Right atrium auricular region (tissue), 2 donors: ENCODE results near the gene TTC28. TPM values are rescaled to one million over a fixed set of nuclear protein-coding genes. Genes with fewer than 3 reads are reported as not detected.
"Not testable (repeated sequence)": the region's sequence is repeated elsewhere in the genome, so short reads cannot be mapped to it uniquely, and the experiment has no call there.

ENCODE experiments used
- DNase-seq: peaks from one replicate; pipeline ENCODE4 v3.0.0-alpha.2; 2019; ENCODE audit warnings: low spot score
- H3K27ac ChIP-seq, 2 donors: fragments of 200-600 bp; sonication (generic); 1 replicate in 1 of 2; 2 replicates in 1 of 2; pipeline ENCODE4 v1.5.1; 2016 to 2019
- H3K27me3 ChIP-seq, 2 donors: fragments of 200-600 bp; sonication (generic); one replicate each; pipeline versions ENCODE4 v1.5.1 to v1.6.0; 2017 to 2019
- H3K36me3 ChIP-seq: fragments of 200-600 bp; sonication (generic); one replicate; pipeline ENCODE4 v1.5.1; 2016
- H3K4me1 ChIP-seq, 2 donors: fragments of 200-600 bp; sonication (generic); one replicate each; pipeline versions ENCODE4 v1.5.1 to v1.6.0; 2017 to 2019
- H3K4me3 ChIP-seq, 2 donors: fragments of 200-600 bp; sonication (generic); 1 replicate in 1 of 2; 2 replicates in 1 of 2; pipeline ENCODE4 v1.5.1; 2017 to 2019; ENCODE audit warnings: mild to moderate bottlenecking in 1 of 2, moderate library complexity in 1 of 2
- H3K9me3 ChIP-seq, 2 donors: fragments of 200-600 bp; sonication (generic); one replicate each; pipeline ENCODE4 v1.5.1; 2019
- total RNA-seq, 2 donors: library from RNA; depleted of rRNA; stranded (reverse); fragments of >200 nt; gene quantifications; one replicate each; pipeline ENCODE4 v1.1.0, GENCODE V29; 2016
- TF ChIP-seq, protein P1 (sequence below), 2 donors: fragments of 200-600 bp; sonication (generic); IDR thresholded peaks; one replicate each; pipeline ENCODE4 v1.5.1; 2019; ENCODE audit warnings: antibody characterized with exemption in 2 of 2

The TTC28 gene
- total RNA-seq, 2 donors from 2014 or later, result 22.1 to 22.3 TPM

DNA sequence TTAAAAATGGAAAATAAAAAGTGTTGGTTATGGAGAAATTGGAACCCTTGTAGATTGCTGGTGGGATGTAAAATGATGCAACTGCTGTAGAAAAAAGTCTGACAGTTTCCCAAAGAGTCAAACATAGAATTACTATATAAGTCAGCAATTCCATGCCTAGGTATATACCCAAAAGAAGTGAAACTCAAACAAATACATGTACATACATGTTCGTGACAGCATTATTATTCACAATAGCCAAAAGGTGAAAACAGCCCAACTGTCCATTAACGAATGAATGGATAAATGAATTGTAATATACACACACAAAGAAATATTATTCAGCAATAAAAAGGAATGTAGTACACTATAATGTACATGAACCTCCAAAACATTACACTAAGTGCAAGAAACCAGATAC, 116.0 kb downstream of the TTC28 start:
- TF ChIP-seq, protein P1, sequence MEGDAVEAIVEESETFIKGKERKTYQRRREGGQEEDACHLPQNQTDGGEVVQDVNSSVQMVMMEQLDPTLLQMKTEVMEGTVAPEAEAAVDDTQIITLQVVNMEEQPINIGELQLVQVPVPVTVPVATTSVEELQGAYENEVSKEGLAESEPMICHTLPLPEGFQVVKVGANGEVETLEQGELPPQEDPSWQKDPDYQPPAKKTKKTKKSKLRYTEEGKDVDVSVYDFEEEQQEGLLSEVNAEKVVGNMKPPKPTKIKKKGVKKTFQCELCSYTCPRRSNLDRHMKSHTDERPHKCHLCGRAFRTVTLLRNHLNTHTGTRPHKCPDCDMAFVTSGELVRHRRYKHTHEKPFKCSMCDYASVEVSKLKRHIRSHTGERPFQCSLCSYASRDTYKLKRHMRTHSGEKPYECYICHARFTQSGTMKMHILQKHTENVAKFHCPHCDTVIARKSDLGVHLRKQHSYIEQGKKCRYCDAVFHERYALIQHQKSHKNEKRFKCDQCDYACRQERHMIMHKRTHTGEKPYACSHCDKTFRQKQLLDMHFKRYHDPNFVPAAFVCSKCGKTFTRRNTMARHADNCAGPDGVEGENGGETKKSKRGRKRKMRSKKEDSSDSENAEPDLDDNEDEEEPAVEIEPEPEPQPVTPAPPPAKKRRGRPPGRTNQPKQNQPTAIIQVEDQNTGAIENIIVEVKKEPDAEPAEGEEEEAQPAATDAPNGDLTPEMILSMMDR (IDR thresholded peaks at IDR 0.05), result no peak
- H3K9me3 ChIP-seq, result no peaks in the 10 kb centered on the region
- H3K27me3 ChIP-seq, result no peaks in the 10 kb centered on the region
- H3K27ac ChIP-seq, result no peak overlapping the region
- no peaks in the 10 kb centered on the region for H3K36me3 ChIP-seq
- no peak for DNase-seq
- no peak overlapping the region for H3K4me3 ChIP-seq
- no peaks in the 10 kb centered on the region for H3K4me1 ChIP-seq

DNA sequence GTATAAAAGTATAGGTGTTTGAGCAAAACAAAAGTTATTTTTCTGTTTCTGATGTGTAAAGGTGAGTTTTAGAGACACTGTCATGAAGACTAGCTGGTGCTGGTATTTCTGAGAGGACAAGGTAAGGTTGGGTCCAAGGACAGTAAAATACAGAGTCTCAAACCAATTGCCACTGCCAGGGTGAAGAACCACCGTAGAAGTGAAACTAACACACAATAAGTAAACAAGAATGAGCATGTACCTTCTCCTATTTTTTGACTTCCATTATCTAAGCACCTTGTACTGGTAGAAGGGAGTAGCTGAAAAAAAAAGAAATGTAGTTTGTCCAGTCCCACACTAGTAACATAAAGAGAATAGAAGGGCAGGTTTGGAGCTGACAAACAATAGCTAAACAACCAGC, 117.3 kb downstream of the TTC28 start:
- TF ChIP-seq, protein P1 (IDR thresholded peaks at IDR 0.05), result no peak
- H3K9me3 ChIP-seq, result no peaks in the 10 kb centered on the region

DNA sequence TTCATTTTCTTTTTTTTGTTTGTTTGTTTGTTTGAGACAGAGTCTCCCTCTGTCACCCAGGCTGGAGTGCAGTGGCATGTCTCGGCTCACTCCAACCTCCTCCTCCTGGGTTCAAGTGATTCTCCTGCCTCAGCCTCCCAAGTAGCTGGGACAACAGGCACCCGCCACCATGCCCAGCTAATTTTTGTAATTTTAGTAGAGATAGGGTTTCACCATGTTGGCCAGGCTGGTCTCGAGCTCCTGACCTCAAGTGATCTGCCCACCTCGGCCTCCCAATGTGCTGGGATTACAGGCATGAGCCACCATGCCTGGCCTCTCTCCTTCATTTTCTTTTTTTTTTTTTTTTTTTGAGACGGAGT, 118.9 kb downstream of the TTC28 start:
- not testable (repeated sequence) for H3K36me3 ChIP-seq, H3K27ac ChIP-seq, H3K9me3 ChIP-seq, DNase-seq, H3K4me1 ChIP-seq, H3K4me3 ChIP-seq, H3K27me3 ChIP-seq

More for the DNA sequence above, 117.3 kb downstream of the TTC28 start:
- H3K36me3 ChIP-seq, result no peaks in the 10 kb centered on the region
- H3K27ac ChIP-seq, result no peak overlapping the region
- no peak overlapping the region for H3K4me3 ChIP-seq
- no peaks in the 10 kb centered on the region for H3K27me3 ChIP-seq
- DNase-seq, result no peak
- no peaks in the 10 kb centered on the region for H3K4me1 ChIP-seq

DNA sequence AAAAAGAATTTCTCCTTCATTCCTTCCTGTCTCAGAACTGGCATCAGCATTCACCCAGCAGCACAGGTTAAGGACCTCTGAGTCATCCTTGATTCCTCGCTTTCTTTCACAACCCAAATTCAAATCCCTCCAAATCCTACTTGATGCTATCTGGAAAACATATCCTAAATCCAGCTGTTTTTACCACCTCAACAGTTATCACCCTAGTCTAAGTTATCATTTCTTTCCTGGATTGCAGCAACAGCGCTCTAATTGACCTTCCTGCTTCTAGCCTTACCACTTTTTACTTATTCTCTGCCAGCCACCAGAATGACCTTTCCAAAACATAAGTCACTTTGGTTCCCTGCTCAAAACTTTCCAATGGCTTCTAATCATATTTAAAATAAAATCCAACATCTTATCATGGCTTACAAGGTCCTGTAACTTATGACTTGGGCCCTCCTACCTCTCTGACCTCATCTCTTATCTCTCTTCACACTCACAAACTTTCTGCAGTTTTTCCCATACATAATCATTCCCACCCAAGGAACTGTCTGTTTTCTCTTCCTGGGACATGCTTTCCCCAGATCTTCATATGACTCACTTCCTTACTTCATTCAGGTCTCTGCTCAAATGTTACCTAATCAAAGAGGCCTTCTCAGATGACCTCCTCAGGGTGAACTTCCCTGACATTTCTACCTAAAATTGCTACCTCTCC, 119.4 kb downstream of the TTC28 start:
- DNase-seq, result no peak
- TF ChIP-seq, protein P1 (IDR thresholded peaks at IDR 0.05), result no peak
- no peaks in the 10 kb centered on the region for H3K4me1 ChIP-seq
- no peaks in the 10 kb centered on the region for H3K36me3 ChIP-seq
- H3K9me3 ChIP-seq, result no peaks in the 10 kb centered on the region
- H3K4me3 ChIP-seq, result no peak overlapping the region
- H3K27me3 ChIP-seq, result no peaks in the 10 kb centered on the region
- no peak overlapping the region for H3K27ac ChIP-seq

DNA sequence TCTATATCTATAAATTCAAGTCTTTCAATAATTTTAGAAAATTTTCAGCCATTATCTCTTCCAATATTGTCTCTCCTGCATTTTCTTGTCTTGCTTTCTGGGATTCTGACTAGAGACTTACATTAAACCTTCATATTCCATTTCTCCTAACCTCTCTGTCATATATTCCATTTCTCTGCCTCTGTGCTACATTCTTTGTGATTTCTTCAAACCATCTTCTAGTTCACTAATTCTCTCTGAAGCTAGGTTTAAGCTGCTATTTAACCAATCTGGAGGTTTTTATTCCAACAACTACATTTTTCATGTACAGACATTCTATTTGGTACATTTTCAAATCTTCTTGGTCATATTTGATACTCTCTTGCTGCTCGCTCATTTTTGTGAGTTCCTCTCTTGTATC, 122.5 kb downstream of the TTC28 start:
- Histone ChIP-seq H3K36me3 (no peaks in the 10 kb centered on the region), H3K27ac (no peak overlapping the region), H3K27me3 (no peaks in the 10 kb centered on the region), H3K4me3 (no peak overlapping the region), H3K9me3 (no peaks in the 10 kb centered on the region), H3K4me1 (no peaks in the 10 kb centered on the region)
- DNase-seq, result no peak
- TF ChIP-seq, protein P1 (IDR thresholded peaks at IDR 0.05), result no peak

DNA sequence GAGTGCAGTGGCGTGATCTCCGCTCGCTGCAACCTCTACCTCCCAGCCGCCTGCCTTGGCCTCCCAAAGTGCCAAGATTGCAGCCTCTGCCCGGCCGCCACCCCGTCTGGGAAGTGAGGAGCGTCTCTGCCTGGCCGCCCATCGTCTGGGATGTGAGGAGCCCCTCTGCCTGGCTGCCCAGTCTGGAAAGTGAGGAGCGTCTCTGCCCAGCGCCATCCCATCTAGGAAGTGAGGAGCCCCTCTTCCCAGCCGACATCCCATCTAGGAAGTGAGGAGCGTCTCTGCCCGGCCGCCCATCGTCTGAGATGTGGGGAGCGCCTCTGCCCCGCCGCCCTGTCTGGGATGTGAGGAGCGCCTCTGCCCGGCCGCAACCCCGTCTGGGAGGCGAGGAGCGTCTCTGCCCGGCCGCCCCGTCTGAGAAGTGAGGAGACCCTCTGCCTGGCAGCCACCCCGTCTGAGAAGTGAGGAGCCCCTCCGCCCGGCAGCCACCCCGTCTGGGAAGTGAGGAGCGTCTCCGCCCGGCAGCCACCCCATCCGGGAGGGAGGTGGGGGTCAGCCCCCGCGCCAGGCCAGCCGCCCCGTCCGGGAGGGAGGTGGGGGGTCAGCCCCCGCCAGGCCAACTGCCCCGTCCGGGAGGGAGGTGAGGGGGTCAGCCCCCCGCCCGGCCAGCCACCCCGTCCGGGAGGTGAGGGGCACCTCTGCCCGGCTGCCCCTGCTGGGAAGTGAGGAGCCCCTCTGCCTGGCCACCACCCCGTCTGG, 126.4 kb downstream of the TTC28 start:
- not testable (repeated sequence) for H3K9me3 ChIP-seq, H3K4me1 ChIP-seq, DNase-seq, H3K36me3 ChIP-seq, H3K27ac ChIP-seq, H3K27me3 ChIP-seq, H3K4me3 ChIP-seq
